Immature natural killer cell (primary cell): Measurements from ENCODE around the gene IL17REL. TPM values are rescaled to one million over a fixed set of nuclear protein-coding genes. Genes with fewer than 3 reads are reported as not detected.
A peak's percentile ranks its signal among the peaks of the same experiment; 100 is the strongest.

Source experiments
- DNase-seq, 3 donors: peaks; one replicate each; pipeline ENCODE4 v3.0.0; 2022; ENCODE audit warnings: mixed read lengths in 1 of 3
- H3K27ac Mint-ChIP-seq, 6 donors: one replicate each; pipeline ENCODE4 v1.8.0; 2020; ENCODE audit warnings: mixed read lengths in 6 of 6, mild to moderate bottlenecking in 5 of 6, inconsistent platforms in 4 of 6, moderate library complexity in 3 of 6
- H3K27me3 Mint-ChIP-seq, 3 donors: one replicate each; pipeline ENCODE4 v1.8.0; 2020 to 2021; ENCODE audit warnings: low read depth in 3 of 3, mild to moderate bottlenecking in 3 of 3, mixed read lengths in 3 of 3, moderate library complexity in 3 of 3, inconsistent platforms in 1 of 3
- H3K36me3 Mint-ChIP-seq, 3 donors: one replicate each; pipeline ENCODE4 v1.8.0; 2020; ENCODE audit warnings: mixed read lengths in 3 of 3, inconsistent platforms in 2 of 3, mild to moderate bottlenecking in 2 of 3
- H3K4me1 Mint-ChIP-seq, 2 donors: one replicate each; pipeline ENCODE4 v1.8.0; 2020; ENCODE audit warnings: inconsistent platforms in 2 of 2, mild to moderate bottlenecking in 2 of 2, mixed read lengths in 2 of 2, moderate library complexity in 1 of 2
- H3K4me3 Mint-ChIP-seq, 5 donors: one replicate each; pipeline ENCODE4 v1.8.0; 2020; ENCODE audit warnings: mild to moderate bottlenecking in 5 of 5, mixed read lengths in 5 of 5, inconsistent platforms in 3 of 5, moderate library complexity in 3 of 5
- H3K9me3 Mint-ChIP-seq, 6 donors: one replicate each; pipeline ENCODE4 v1.8.0; 2020; ENCODE audit warnings: mild to moderate bottlenecking in 6 of 6, mixed read lengths in 6 of 6, inconsistent platforms in 4 of 6, moderate library complexity in 3 of 6
- polyA plus RNA-seq, 3 donors: library from polyadenylated mRNA; unstranded; fragments of 300-500 nt; fragmentation: Illumina TruSeq; gene quantifications; one replicate each; pipeline ENCODE4 v1.2.3, GENCODE V29; 2021

The IL17REL gene
- polyA plus RNA-seq, 3 donors from 2014 or later, result not detected

- Mint-ChIP-seq H3K4me1 (peaks cover 6 to 9% of the 10 kb centered on the region in 2 donors), H3K27ac (no peak overlapping the region), H3K9me3 (no peaks in the 10 kb centered on the region), H3K4me3 (peak overlapping the region in 4 of 5 donors; percentile 15 to 32 (median 20)), H3K27me3 (peaks cover 3 to 4% (median 3%) of the 10 kb centered on the region in 3 donors), H3K36me3 (no peaks in the 10 kb centered on the region)
- DNase-seq, result no peak
Measured at GRCh38 chr22:49998718-49999062, 13.9 kb downstream of the IL17REL start.

- H3K36me3 Mint-ChIP-seq, result no peaks in the 10 kb centered on the region
- DNase-seq, result no peak
- peaks cover 8 to 13% of the 10 kb centered on the region in 2 donors for H3K4me1 Mint-ChIP-seq
- H3K27ac Mint-ChIP-seq, result no peak overlapping the region
- H3K9me3 Mint-ChIP-seq, result no peaks in the 10 kb centered on the region
- peak overlapping the region; percentile 15 to 43 (median 21) for H3K4me3 Mint-ChIP-seq
- H3K27me3 Mint-ChIP-seq, result peaks cover 3 to 4% (median 3%) of the 10 kb centered on the region in 3 donors
Measured at GRCh38 chr22:49997932-49998717, 14.4 kb downstream of the IL17REL start.

- no peak overlapping the region for H3K4me3 Mint-ChIP-seq
- no peaks in the 10 kb centered on the region for H3K36me3 Mint-ChIP-seq
- H3K27me3 Mint-ChIP-seq, result peaks cover 3 to 5% (median 5%) of the 10 kb centered on the region in 3 donors
- DNase-seq, result no peak
- peaks cover 8 to 14% of the 10 kb centered on the region in 2 donors for H3K4me1 Mint-ChIP-seq
- H3K27ac Mint-ChIP-seq, result no peak overlapping the region
- H3K9me3 Mint-ChIP-seq, result no peaks in the 10 kb centered on the region
Measured at GRCh38 chr22:49997251-49997599, 15.3 kb downstream of the IL17REL start.

GRCh38 chr22:49996518-49997250 is 15.9 kb downstream of the IL17REL start:
- no peak for DNase-seq
- Mint-ChIP-seq H3K9me3 (no peaks in the 10 kb centered on the region), H3K4me1 (peaks cover 8 to 14% of the 10 kb centered on the region in 2 donors), H3K36me3 (no peaks in the 10 kb centered on the region), H3K27me3 (peaks cover 2 to 5% (median 3%) of the 10 kb centered on the region in 3 donors), H3K27ac (no peak overlapping the region), H3K4me3 (no peak overlapping the region)

GRCh38 chr22:49996119-49996517 is 16.4 kb downstream of the IL17REL start:
- Mint-ChIP-seq H3K27me3 (peaks cover 2 to 5% (median 2%) of the 10 kb centered on the region in 3 donors), H3K36me3 (peaks cover 0 to under 1% (median 0%) of the 10 kb centered on the region in 3 donors), H3K27ac (no peak overlapping the region), H3K4me3 (no peak overlapping the region), H3K9me3 (no peaks in the 10 kb centered on the region), H3K4me1 (peaks cover 8 to 14% of the 10 kb centered on the region in 2 donors)
- DNase-seq, result no peak

GRCh38 chr22:49995361-49996118 is 17.0 kb downstream of the IL17REL start:
- Mint-ChIP-seq H3K9me3 (peaks cover 0 to 2% (median 0%) of the 10 kb centered on the region in 6 donors), H3K27me3 (peaks cover 2 to 5% (median 3%) of the 10 kb centered on the region in 3 donors)

GRCh38 chr22:49995041-49995360 is 17.6 kb downstream of the IL17REL start:
- DNase-seq, result no peak
- Mint-ChIP-seq H3K27me3 (peaks cover 2 to 5% (median 3%) of the 10 kb centered on the region in 3 donors), H3K4me3 (no peak overlapping the region), H3K27ac (no peak overlapping the region), H3K36me3 (peaks cover 0 to 4% (median 0%) of the 10 kb centered on the region in 3 donors), H3K9me3 (peaks cover 0 to 2% (median 0%) of the 10 kb centered on the region in 6 donors), H3K4me1 (peaks cover 8 to 14% of the 10 kb centered on the region in 2 donors)

More at GRCh38 chr22:49995361-49996118, 17.0 kb downstream of the IL17REL start:
- no peak overlapping the region for H3K4me3 Mint-ChIP-seq
- DNase-seq, result no peak
- H3K27ac Mint-ChIP-seq, result no peak overlapping the region
- peaks cover 8 to 14% of the 10 kb centered on the region in 2 donors for H3K4me1 Mint-ChIP-seq
- H3K36me3 Mint-ChIP-seq, result peaks cover 0 to 4% (median 0%) of the 10 kb centered on the region in 3 donors

- Mint-ChIP-seq H3K4me3 (no peak overlapping the region), H3K27me3 (peaks cover 2 to 5% (median 3%) of the 10 kb centered on the region in 3 donors), H3K9me3 (peaks cover 0 to 2% (median 0%) of the 10 kb centered on the region in 6 donors), H3K27ac (no peak overlapping the region), H3K36me3 (peaks cover 0 to 4% (median 0%) of the 10 kb centered on the region in 3 donors), H3K4me1 (peaks cover 8 to 14% of the 10 kb centered on the region in 2 donors)
- no peak for DNase-seq
Measured at GRCh38 chr22:49994361-49995040, 18.1 kb downstream of the IL17REL start.

- no peak overlapping the region for H3K4me3 Mint-ChIP-seq
- peaks cover 0 to 4% (median 0%) of the 10 kb centered on the region in 3 donors for H3K36me3 Mint-ChIP-seq
- peaks cover 0 to 5% (median 3%) of the 10 kb centered on the region in 3 donors for H3K27me3 Mint-ChIP-seq
- no peak for DNase-seq
- H3K27ac Mint-ChIP-seq, result peak overlapping the region in 1 of 6 donors; percentile 71
- H3K9me3 Mint-ChIP-seq, result peaks cover 0 to 2% (median 0%) of the 10 kb centered on the region in 6 donors
- H3K4me1 Mint-ChIP-seq, result peaks cover 8 to 12% of the 10 kb centered on the region in 2 donors
Measured at GRCh38 chr22:49993649-49994360, 18.8 kb downstream of the IL17REL start.

- Mint-ChIP-seq H3K36me3 (peaks cover 0 to 4% (median 0%) of the 10 kb centered on the region in 3 donors), H3K4me1 (peaks cover 2 to 5% of the 10 kb centered on the region in 2 donors), H3K27me3 (peaks cover 3 to 6% (median 3%) of the 10 kb centered on the region in 3 donors), H3K9me3 (peaks cover 0 to 2% (median 0%) of the 10 kb centered on the region in 6 donors), H3K27ac (peak overlapping the region in 1 of 6 donors; percentile 71), H3K4me3 (no peak overlapping the region)
- peak; percentile 42 to 56 (median 50) for DNase-seq
Measured at GRCh38 chr22:49992921-49993648, 19.5 kb downstream of the IL17REL start.

GRCh38 chr22:49991907-49992533 is 20.5 kb downstream of the IL17REL start:
- Mint-ChIP-seq H3K4me1 (peaks cover 2 to 5% of the 10 kb centered on the region in 2 donors), H3K9me3 (peaks cover 2 to 6% (median 4%) of the 10 kb centered on the region in 6 donors), H3K27ac (no peak overlapping the region), H3K4me3 (no peak overlapping the region), H3K27me3 (peaks cover 3 to 9% (median 3%) of the 10 kb centered on the region in 3 donors), H3K36me3 (peaks cover 0 to 4% (median 4%) of the 10 kb centered on the region in 3 donors)
- no peak for DNase-seq

- Mint-ChIP-seq H3K4me3 (no peak overlapping the region), H3K36me3 (peaks cover 0 to 11% (median 4%) of the 10 kb centered on the region in 3 donors), H3K4me1 (peaks cover 2 to 5% of the 10 kb centered on the region in 2 donors), H3K27me3 (peaks cover 8 to 11% (median 9%) of the 10 kb centered on the region in 3 donors), H3K27ac (no peak overlapping the region), H3K9me3 (peaks cover 3 to 15% (median 11%) of the 10 kb centered on the region in 6 donors)
- DNase-seq, result no peak
Measured at GRCh38 chr22:49991167-49991566, 21.4 kb downstream of the IL17REL start.
